ENCODE results near the gene GSTT2B. TPM values are rescaled to one million over a fixed set of nuclear protein-coding genes. Genes with fewer than 3 reads are reported as not detected.

GSTT2B gene
- total and polyA plus RNA-seq, 2 of the 8 experiments (the other 6 are each of a cell fraction or from before 2014, with no cell fraction given), result 6.3 to 13.3 TPM

GRCh38 chr22:24009227-24010017 lies 48.4 kb upstream of the GSTT2B start (continued):
- no peak for TF ChIP-seq CHD7 (IDR thresholded peaks at IDR 0.05; ENCODE audit: insufficient replicate concordance, low read length)
- TF ChIP-seq SRF (IDR thresholded peaks at IDR 0.05; ENCODE audit: low read depth, low read length), result no peak
- no peak for TF ChIP-seq ATF2 (IDR thresholded peaks at IDR 0.05; ENCODE audit: low read length)
- TF ChIP-seq JUN (IDR thresholded peaks at IDR 0.05; ENCODE audit: low read depth, low read length), result no peak
- TF ChIP-seq CHD1 (IDR thresholded peaks at IDR 0.05; ENCODE audit: low read depth, low read length), result no peak
- TF ChIP-seq BACH1 (IDR thresholded peaks at IDR 0.05; ENCODE audit: low read length), result no peak
- TF ChIP-seq HDAC6 (IDR thresholded peaks at IDR 0.05; ENCODE audit: low read depth, low read length), result no peak
- no peak for TF ChIP-seq FOSL1 (IDR thresholded peaks at IDR 0.05; ENCODE audit: insufficient read depth, low read depth, low read length)
- no peak for TF ChIP-seq TAF1 (IDR thresholded peaks at IDR 0.05; ENCODE audit: low read depth, low read length)
